ENCODE measurements around the gene CEP112. TPM values are rescaled to one million over a fixed set of nuclear protein-coding genes. Genes with fewer than 3 reads are reported as not detected.

CEP112 gene
- total and polyA plus RNA-seq, 4 donors, result 5.9 to 32.9 (median 18.8) TPM

DNA sequence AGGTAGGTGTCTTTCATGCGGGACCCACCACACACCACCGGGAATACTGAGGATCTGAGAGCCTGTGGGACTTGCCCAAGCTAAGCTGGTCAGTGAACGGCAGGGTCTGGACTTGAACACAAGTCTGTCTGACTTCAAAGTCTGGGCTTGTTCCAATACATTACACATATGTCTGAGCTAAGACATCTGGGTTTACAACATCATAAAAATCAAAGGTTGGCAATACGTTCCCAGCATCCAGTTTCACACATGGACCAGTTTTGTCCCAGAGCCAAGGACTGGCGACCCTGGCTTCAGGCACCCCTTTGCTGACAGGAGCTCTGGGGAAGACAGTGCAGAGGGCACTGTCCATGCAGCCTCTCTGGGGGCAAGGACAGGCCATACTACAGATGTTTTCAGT is 602.6 kb downstream of the CEP112 start:
- H3K9ac ChIP-seq (ENCODE audit: insufficient read depth in 1 of 2, low read length in 2 of 2), result no peak overlapping the region
- H3K27ac ChIP-seq (ENCODE audit: low read depth in 1 of 2, low read length in 1 of 2), result no peak overlapping the region
- DNase-seq (peak in 2 of 3 donors; percentile 32 to 58), ATAC-seq (ENCODE audit: insufficient read depth, low FRiP score) (no peak)
- 84 to 88% methylated on average over 5 of the region's 5 CpGs for WGBS, 2 donors
- H3K36me3 ChIP-seq (ENCODE audit: control insufficient read depth in 4 of 4, insufficient read depth in 4 of 4, low read length in 4 of 4), result no peaks in the 10 kb centered on the region
- H3K27me3 ChIP-seq (ENCODE audit: control insufficient read depth in 3 of 3, insufficient read depth in 3 of 3, low read length in 2 of 3), result no peaks in the 10 kb centered on the region
- H3K4me3 ChIP-seq, result no peak overlapping the region
- peaks cover 0 to 37% (median 18%) of the 10 kb centered on the region in 5 donors for H3K4me1 ChIP-seq (ENCODE audit: control insufficient read depth in 5 of 5, insufficient read depth in 5 of 5, low read length in 5 of 5)
- TF ChIP-seq, protein P1, sequence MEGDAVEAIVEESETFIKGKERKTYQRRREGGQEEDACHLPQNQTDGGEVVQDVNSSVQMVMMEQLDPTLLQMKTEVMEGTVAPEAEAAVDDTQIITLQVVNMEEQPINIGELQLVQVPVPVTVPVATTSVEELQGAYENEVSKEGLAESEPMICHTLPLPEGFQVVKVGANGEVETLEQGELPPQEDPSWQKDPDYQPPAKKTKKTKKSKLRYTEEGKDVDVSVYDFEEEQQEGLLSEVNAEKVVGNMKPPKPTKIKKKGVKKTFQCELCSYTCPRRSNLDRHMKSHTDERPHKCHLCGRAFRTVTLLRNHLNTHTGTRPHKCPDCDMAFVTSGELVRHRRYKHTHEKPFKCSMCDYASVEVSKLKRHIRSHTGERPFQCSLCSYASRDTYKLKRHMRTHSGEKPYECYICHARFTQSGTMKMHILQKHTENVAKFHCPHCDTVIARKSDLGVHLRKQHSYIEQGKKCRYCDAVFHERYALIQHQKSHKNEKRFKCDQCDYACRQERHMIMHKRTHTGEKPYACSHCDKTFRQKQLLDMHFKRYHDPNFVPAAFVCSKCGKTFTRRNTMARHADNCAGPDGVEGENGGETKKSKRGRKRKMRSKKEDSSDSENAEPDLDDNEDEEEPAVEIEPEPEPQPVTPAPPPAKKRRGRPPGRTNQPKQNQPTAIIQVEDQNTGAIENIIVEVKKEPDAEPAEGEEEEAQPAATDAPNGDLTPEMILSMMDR (IDR thresholded peaks at IDR 0.05; ENCODE audit: control extremely low read depth, extremely low read depth), result no peak
- no peaks in the 10 kb centered on the region for H3K9me3 ChIP-seq (ENCODE audit: control insufficient read depth in 4 of 4, insufficient read depth in 3 of 4, low read length in 3 of 4)

DNA sequence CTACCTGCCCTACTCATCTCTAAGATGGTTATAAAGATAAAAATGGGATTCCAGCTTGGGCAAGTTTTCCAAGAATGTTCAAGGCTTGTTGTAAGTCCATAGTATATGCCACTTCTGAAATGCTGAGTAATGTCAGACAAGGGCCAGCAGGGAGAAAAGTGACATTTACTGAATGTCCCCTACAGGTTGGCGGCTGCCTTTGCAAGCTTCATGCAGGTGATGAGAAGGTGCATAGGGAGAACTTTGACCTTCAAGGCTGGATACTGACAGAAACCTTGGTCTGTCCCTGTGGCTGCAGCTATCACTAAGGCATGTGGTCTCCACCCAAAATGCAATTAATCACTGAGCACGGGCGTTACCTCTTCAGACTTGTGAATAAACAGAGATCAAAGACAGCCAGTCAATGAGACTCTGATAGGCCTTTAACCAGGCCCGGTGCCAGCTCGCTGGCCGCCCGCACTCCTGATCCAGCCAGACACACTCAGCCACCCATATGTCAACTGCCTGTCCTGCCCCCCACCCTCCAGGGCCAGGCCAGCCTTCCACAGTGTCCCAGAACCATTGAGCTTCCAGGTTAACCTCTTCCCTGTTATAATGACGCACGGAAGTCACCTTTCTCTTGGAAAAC is 603.6 kb downstream of the CEP112 start:
- Histone ChIP-seq H3K27ac (ENCODE audit: low read depth in 1 of 2, low read length in 1 of 2) (no peak overlapping the region), H3K4me1 (ENCODE audit: control insufficient read depth in 5 of 5, insufficient read depth in 5 of 5, low read length in 5 of 5) (peaks cover 2 to 37% (median 19%) of the 10 kb centered on the region in 5 donors), H3K9ac (ENCODE audit: insufficient read depth in 1 of 2, low read length in 2 of 2) (no peak overlapping the region), H3K27me3 (ENCODE audit: control insufficient read depth in 3 of 3, insufficient read depth in 3 of 3, low read length in 2 of 3) (no peaks in the 10 kb centered on the region), H3K36me3 (ENCODE audit: control insufficient read depth in 4 of 4, insufficient read depth in 4 of 4, low read length in 4 of 4) (no peaks in the 10 kb centered on the region), H3K4me3 (no peak overlapping the region), H3K9me3 (ENCODE audit: control insufficient read depth in 4 of 4, insufficient read depth in 3 of 4, low read length in 3 of 4) (no peaks in the 10 kb centered on the region)
- ATAC-seq (ENCODE audit: insufficient read depth, low FRiP score), result peak; percentile 55
- DNase-seq, result peak; percentile 49 to 74 (median 49)
- TF ChIP-seq, protein P1 (IDR thresholded peaks at IDR 0.05; ENCODE audit: control extremely low read depth, extremely low read depth), result no peak
- 47 to 70% methylated on average over 9 of the region's 9 CpGs for WGBS, 2 donors

- Histone ChIP-seq H3K36me3 (ENCODE audit: control insufficient read depth in 4 of 4, insufficient read depth in 4 of 4, low read length in 4 of 4) (no peaks in the 10 kb centered on the region), H3K4me1 (ENCODE audit: control insufficient read depth in 5 of 5, insufficient read depth in 5 of 5, low read length in 5 of 5) (peaks cover 2 to 37% (median 17%) of the 10 kb centered on the region in 5 donors), H3K27ac (ENCODE audit: low read depth in 1 of 2, low read length in 1 of 2) (no peak overlapping the region), H3K4me3 (no peak overlapping the region), H3K9ac (ENCODE audit: insufficient read depth in 1 of 2, low read length in 2 of 2) (no peak overlapping the region), H3K9me3 (ENCODE audit: control insufficient read depth in 4 of 4, insufficient read depth in 3 of 4, low read length in 3 of 4) (no peaks in the 10 kb centered on the region), H3K27me3 (ENCODE audit: control insufficient read depth in 3 of 3, insufficient read depth in 3 of 3, low read length in 2 of 3) (no peaks in the 10 kb centered on the region)
- DNase-seq, result peak in 2 of 3 donors; percentile 45 to 50
- 58 to 73% methylated on average over 10 of the region's 10 CpGs for WGBS, 2 donors
- TF ChIP-seq, protein P1 (IDR thresholded peaks at IDR 0.05; ENCODE audit: control extremely low read depth, extremely low read depth), result no peak
- ATAC-seq (ENCODE audit: insufficient read depth, low FRiP score), result no peak
These were observed 604.3 kb downstream of the CEP112 start for GRCh38 chr17:65587534-65588180.

All from lung (tissue), 12 donors.